HCT116 (cell line): ENCODE results near the gene TFF3. TPM values are rescaled to one million over a fixed set of nuclear protein-coding genes. Genes with fewer than 3 reads are reported as not detected.

ENCODE experiments used
- ATAC-seq: fragments of 200-7000 bp; cut with Tn5 transposase; 2 replicates; pipeline ENCODE4 v1.9.1; 2020; ENCODE audit warnings: mild to moderate bottlenecking, moderate library complexity
- BruUV-seq: library from RNA; stranded (reverse); fragments of 400-500 nt; replicated peaks from 2 replicates; lab custom pipeline; 2021; lab: Mats Ljungman, UMichigan
- CTCF ChIA-PET: fragments of 300-600 bp; sonication (Branson Sonifier 250); formaldehyde crosslinking; loops from one replicate; lab custom pipeline; 2021; ENCODE audit warnings: antibody characterized with exemption; lab: Charles Lee
- POLR2A ChIA-PET: fragments of 300-600, 350-600 bp; sonication (Branson Sonifier 250); formaldehyde crosslinking; loops from one replicate; lab custom pipeline; 2021; ENCODE audit warnings: antibody characterized with exemption; lab: Charles Lee
- RAD21 ChIA-PET, 2 experiments: fragments of 300-600 bp; sonication (Branson Sonifier 250); formaldehyde crosslinking; loops; one replicate each; lab custom pipeline; 2023; ENCODE audit warnings: low total read pairs in 2 of 2; ENCODE audit not compliant: uncharacterized antibody in 2 of 2, unreplicated experiment in 2 of 2, low non-redundant PET in 1 of 2; lab: Charles Lee
- DNase-seq: peaks from one replicate; pipeline ENCODE4 v3.0.0-alpha.2; 2010; ENCODE audit warnings: low read depth, low spot score
- H2AFZ ChIP-seq: fragments of 200-600 bp; shearing (Covaris generic), sonication (generic); 2 replicates; pipeline ENCODE4 v1.6.1; 2017; ENCODE audit warnings: low read depth, mixed run types, mixed read lengths, antibody characterized with exemption, low read length; ENCODE audit not compliant: poor library complexity, severe bottlenecking
- H3K27ac ChIP-seq: 2 replicates; pipeline ENCODE4 v1.5.1; 2012; ENCODE audit warnings: low read depth, low read length
- H3K27me3 ChIP-seq: fragments of 200-600 bp; sonication (generic); 2 replicates; pipeline ENCODE4 v1.6.1; 2016; ENCODE audit warnings: mixed run types, low read length, mixed read lengths; ENCODE audit not compliant: insufficient read depth
- H3K36me3 ChIP-seq, 2 experiments: fragments of 200-500 bp in 1 of 2; fragments of 200-600 bp in 1 of 2; sonication (Bioruptor generic) in 1 of 2; sonication (generic) in 1 of 2; 2 replicates each; pipeline versions ENCODE4 v1.5.1 to v1.6.1; 2014 to 2016; ENCODE audit warnings: low read length in 2 of 2, inconsistent platforms in 1 of 2, mixed read lengths in 1 of 2, mixed run types in 1 of 2; ENCODE audit not compliant: insufficient read depth in 2 of 2, control insufficient read depth in 1 of 2
- H3K4me1 ChIP-seq, 2 experiments: fragments of 200-600 bp in 1 of 2; sonication (generic) in 1 of 2; 2 replicates each; pipeline versions ENCODE4 v1.5.1 to v1.6.1; 2012 to 2017; ENCODE audit warnings: low read length in 2 of 2, inconsistent platforms in 1 of 2, mild to moderate bottlenecking in 1 of 2, mixed read lengths in 1 of 2, mixed run types in 1 of 2, moderate library complexity in 1 of 2; ENCODE audit not compliant: insufficient read depth in 2 of 2, control insufficient read depth in 1 of 2
- H3K4me2 ChIP-seq: fragments of 200-600 bp; sonication (generic); 2 replicates; pipeline ENCODE4 v1.6.1; 2017; ENCODE audit warnings: mixed run types, low read length, mixed read lengths
- H3K4me3 ChIP-seq, 2 experiments: fragments of 200-600 bp in 1 of 2; sonication (generic) in 1 of 2; replicated peaks in 1 of 2; 2 replicates each; pipeline ENCODE4 v1.5.1; 2011 to 2016; ENCODE audit warnings: low read length in 2 of 2, control low read depth in 1 of 2, low read depth in 1 of 2, mild to moderate bottlenecking in 1 of 2, mixed read lengths in 1 of 2, mixed run types in 1 of 2
- H3K79me2 ChIP-seq: fragments of 200-600 bp; sonication (generic); 2 replicates; pipeline ENCODE4 v1.6.1; 2017; ENCODE audit warnings: mild to moderate bottlenecking, mixed run types, low read length, moderate library complexity, mixed read lengths; ENCODE audit not compliant: insufficient read depth
- H3K9ac ChIP-seq: fragments of 200-600 bp; sonication (generic); 2 replicates; pipeline ENCODE4 v1.6.1; 2016; ENCODE audit warnings: low read length, mixed read lengths
- H3K9me2 ChIP-seq: fragments of 200-600 bp; sonication (generic), shearing (Covaris generic); 2 replicates; pipeline ENCODE4 v1.6.1; 2017; ENCODE audit warnings: mixed run types, mild to moderate bottlenecking, moderate library complexity; ENCODE audit not compliant: insufficient read depth
- H3K9me3 ChIP-seq, 2 experiments: fragments of 200-500 bp in 1 of 2; fragments of 200-600 bp in 1 of 2; sonication (Bioruptor generic) in 1 of 2; sonication (generic) in 1 of 2; 2 replicates each; pipeline ENCODE4 v1.6.1; 2014 to 2017; ENCODE audit warnings: low read length in 2 of 2, mixed read lengths in 2 of 2, inconsistent platforms in 1 of 2, low read depth in 1 of 2, mild to moderate bottlenecking in 1 of 2, mixed run types in 1 of 2, moderate library complexity in 1 of 2; ENCODE audit not compliant: control insufficient read depth in 1 of 2, insufficient read depth in 1 of 2
- H4K20me1 ChIP-seq: fragments of 200-600 bp; sonication (generic), shearing (Covaris generic); 2 replicates; pipeline ENCODE4 v1.6.1; 2017; ENCODE audit warnings: mixed run types, mild to moderate bottlenecking, moderate library complexity; ENCODE audit not compliant: insufficient read depth
- CBX3 ChIP-seq: IDR thresholded peaks from 2 replicates; pipeline ENCODE4 v1.6.1; 2012; ENCODE audit warnings: low read depth
- CEBPB ChIP-seq: IDR thresholded peaks from 2 replicates; pipeline ENCODE4 v1.6.1; 2012; ENCODE audit warnings: low read depth
- EGR1 ChIP-seq: IDR thresholded peaks from 2 replicates; pipeline ENCODE4 v1.6.1; 2012; ENCODE audit warnings: low read depth
- EZH2 ChIP-seq: fragments of 200-600 bp; sonication (generic); IDR thresholded peaks from 2 replicates; pipeline ENCODE4 v1.6.1; 2017; ENCODE audit warnings: antibody characterized with exemption, mixed run types
- EZH2phosphoT487 ChIP-seq: fragments of 200-600 bp; IDR thresholded peaks from 2 replicates; pipeline ENCODE4 v1.6.1; 2018; ENCODE audit warnings: antibody characterized with exemption, borderline replicate concordance
- FOSL1 ChIP-seq: IDR thresholded peaks from 2 replicates; pipeline ENCODE4 v1.6.1; 2012; ENCODE audit warnings: low read depth
- JUND ChIP-seq: IDR thresholded peaks from 2 replicates; pipeline ENCODE4 v1.6.1; 2012
- POLR2A ChIP-seq: IDR thresholded peaks from 2 replicates; pipeline ENCODE4 v1.7.0; 2011; ENCODE audit warnings: borderline replicate concordance; ENCODE audit not compliant: insufficient read depth, insufficient read length; ENCODE audit errors: extremely low read depth
- RAD21 ChIP-seq: IDR thresholded peaks from 2 replicates; pipeline ENCODE4 v1.6.1; 2012; ENCODE audit warnings: low read depth, mild to moderate bottlenecking
- SIN3A ChIP-seq: IDR thresholded peaks from 2 replicates; pipeline ENCODE4 v1.6.1; 2012; ENCODE audit warnings: low read depth
- SRF ChIP-seq: IDR thresholded peaks from 2 replicates; pipeline ENCODE4 v1.6.1; 2012; ENCODE audit warnings: low read depth
- TCF7L2 ChIP-seq: IDR thresholded peaks from 2 replicates; pipeline ENCODE4 v1.7.0; 2011; ENCODE audit warnings: borderline replicate concordance, inconsistent platforms; ENCODE audit not compliant: insufficient read depth, insufficient read length; ENCODE audit errors: extremely low read depth
- YY1 ChIP-seq: IDR thresholded peaks from 2 replicates; pipeline ENCODE4 v1.6.1; 2011; ENCODE audit warnings: low read length, low read depth, moderate library complexity, mild to moderate bottlenecking; ENCODE audit not compliant: insufficient replicate concordance; ENCODE audit errors: extremely low read depth
- ZFX ChIP-seq: fragments of 450-650 bp; IDR thresholded peaks from 2 replicates; pipeline ENCODE4 v1.6.1; 2017
- intact Hi-C: fragments of 100-400 bp; cut with micrococcal nuclease; formaldehyde crosslinking; loops from 2 replicates; pipeline ENCODE4 v1.10.0; 2022
- total RNA-seq: library from RNA; stranded (reverse); gene quantifications from one replicate; pipeline ENCODE4 v1.2.1, GENCODE V29; 2021; ENCODE audit not compliant: unreplicated experiment
- TF ChIP-seq, protein P1 (sequence below): IDR thresholded peaks from 2 replicates; pipeline ENCODE4 v1.6.1; 2012
- TF ChIP-seq, protein P2 (sequence below): IDR thresholded peaks from 2 replicates; pipeline ENCODE4 v1.6.1; 2012
- TF ChIP-seq, protein P3 (sequence below), 3 experiments: fragments of 200-600 bp in 1 of 3; sonication (generic) in 1 of 3; IDR thresholded peaks in 2 of 3; conservative IDR thresholded peaks in 1 of 3; 2 replicates each; pipeline ENCODE4 v1.5.1; 2012 to 2017; ENCODE audit warnings: low read depth in 2 of 3, low read length in 2 of 3, antibody characterized with exemption in 1 of 3, borderline replicate concordance in 1 of 3, control low read depth in 1 of 3, mild to moderate bottlenecking in 1 of 3, mixed read lengths in 1 of 3, mixed run types in 1 of 3, moderate library complexity in 1 of 3; ENCODE audit not compliant: insufficient read depth in 1 of 3

The TFF3 gene
- total RNA-seq, 1 experiment from 2014 or later, result 0.22 TPM

DNA sequence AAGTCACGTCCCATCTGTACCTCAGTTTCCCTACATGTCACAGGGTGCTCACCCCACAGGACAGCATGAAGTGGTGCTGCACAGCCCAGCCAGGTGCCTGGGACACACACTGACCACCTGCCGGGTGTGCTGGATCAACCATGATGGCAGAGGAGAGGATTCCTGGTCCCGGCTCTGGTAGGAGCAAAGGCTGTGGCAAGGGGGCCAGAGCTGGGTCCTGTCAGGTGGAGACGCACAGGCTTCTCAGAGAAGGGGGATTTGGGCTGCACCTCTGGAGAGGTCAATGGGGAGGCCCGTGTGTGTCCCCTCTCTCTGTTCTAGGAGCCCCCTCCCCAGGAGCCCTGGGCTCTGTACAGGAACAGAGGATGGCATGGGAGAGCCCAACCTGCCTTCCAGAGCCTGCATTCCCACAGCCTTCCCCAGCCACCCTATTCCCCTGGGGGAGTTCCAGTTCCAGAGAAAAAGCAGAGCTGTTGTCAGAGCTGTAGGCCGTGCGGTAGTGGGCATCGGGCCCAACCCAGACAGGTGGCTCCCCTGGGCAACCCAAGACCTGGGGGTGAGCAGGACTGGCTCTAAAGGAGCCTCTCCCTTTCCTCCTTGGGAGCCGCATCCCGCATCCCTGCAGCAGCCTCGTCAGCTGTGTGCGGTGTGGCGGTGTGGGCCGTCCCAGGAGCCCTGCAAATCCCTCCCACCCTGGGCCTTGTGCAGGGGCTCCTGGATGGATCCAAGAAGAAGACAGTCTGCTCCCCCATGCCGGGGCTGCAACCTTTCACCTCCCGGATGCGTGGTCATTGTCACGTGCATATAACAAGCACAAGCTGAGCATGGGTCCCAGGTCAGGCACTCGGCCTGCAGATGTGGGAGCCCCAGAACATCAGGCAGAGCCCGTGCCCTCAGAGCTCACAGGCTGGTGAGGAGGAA, 2.9 kb upstream of the TFF3 start:
- Histone ChIP-seq H3K79me2 (no peaks in the 10 kb centered on the region), H3K4me2 (no peak overlapping the region), H3K9me2 (no peaks in the 10 kb centered on the region), H3K27ac (no peak overlapping the region), H3K9ac (no peak overlapping the region), H3K4me1 (no peaks in the 10 kb centered on the region), H2AFZ (no peak overlapping the region), H3K4me3 (no peak overlapping the region), H3K36me3 (no peaks in the 10 kb centered on the region), H3K9me3 (no peaks in the 10 kb centered on the region), H4K20me1 (no peaks in the 10 kb centered on the region), H3K27me3 (no peaks in the 10 kb centered on the region)
- no peak for ATAC-seq
- BruUV-seq, result no TSS peak
- intact Hi-C loops, result no loop called here
- TF ChIP-seq FOSL1 (no peak), ZFX (no peak), CBX3 (no peak), JUND (no peak), SIN3A (no peak), CEBPB (no peak)
- TF ChIP-seq, protein P1, sequence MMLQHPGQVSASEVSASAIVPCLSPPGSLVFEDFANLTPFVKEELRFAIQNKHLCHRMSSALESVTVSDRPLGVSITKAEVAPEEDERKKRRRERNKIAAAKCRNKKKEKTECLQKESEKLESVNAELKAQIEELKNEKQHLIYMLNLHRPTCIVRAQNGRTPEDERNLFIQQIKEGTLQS, result no peak
- TF ChIP-seq, protein P2, sequence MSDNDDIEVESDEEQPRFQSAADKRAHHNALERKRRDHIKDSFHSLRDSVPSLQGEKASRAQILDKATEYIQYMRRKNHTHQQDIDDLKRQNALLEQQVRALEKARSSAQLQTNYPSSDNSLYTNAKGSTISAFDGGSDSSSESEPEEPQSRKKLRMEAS, result no peak
- ChIA-PET POLR2A (no interaction called here), RAD21 (interaction anchor here in 1 of 2 experiments (0.6 kb wide), 1 partner anchor 133 kb away, joined by 3 read pairs; no protein-coding TSS in a partner anchor), CTCF (interaction anchor here (2.1 kb wide), 1 partner anchor 8 kb away, joined by 7 read pairs; no protein-coding TSS in a partner anchor)
- DNase-seq, result no peak

DNA sequence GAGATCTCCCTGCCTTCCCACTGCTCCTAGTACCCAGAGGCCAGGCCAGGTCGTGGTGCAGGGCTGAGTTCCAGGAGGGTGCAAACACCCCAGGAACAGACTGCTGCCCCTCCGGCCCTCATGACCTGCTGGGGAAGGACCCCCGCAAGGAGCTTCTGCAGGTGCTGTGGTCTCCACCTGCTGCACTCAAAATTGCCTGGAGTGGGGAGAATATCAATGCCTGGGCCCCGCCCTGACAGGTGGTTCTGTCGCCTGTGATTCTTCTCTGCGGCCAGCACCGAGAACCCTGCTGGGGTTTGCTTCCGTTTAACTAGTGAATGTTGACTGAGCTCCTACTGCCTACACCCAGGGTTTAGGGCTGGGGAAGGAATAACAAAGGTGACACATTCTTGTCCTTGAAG, 2.1 kb upstream of the TFF3 start:
- H3K4me3 ChIP-seq, result no peak overlapping the region
- POLR2A ChIA-PET, result no interaction called here
- no peak for ATAC-seq
- H2AFZ ChIP-seq, result no peak overlapping the region
- H3K36me3 ChIP-seq, result no peaks in the 10 kb centered on the region
- H3K4me2 ChIP-seq, result no peak overlapping the region
- intact Hi-C loops, result no loop called here
- DNase-seq, result no peak
- H3K9ac ChIP-seq, result no peak overlapping the region
- H3K27ac ChIP-seq, result no peak overlapping the region
- TF ChIP-seq CBX3, result no peak
- TF ChIP-seq TCF7L2, result no peak
- TF ChIP-seq, protein P3, sequence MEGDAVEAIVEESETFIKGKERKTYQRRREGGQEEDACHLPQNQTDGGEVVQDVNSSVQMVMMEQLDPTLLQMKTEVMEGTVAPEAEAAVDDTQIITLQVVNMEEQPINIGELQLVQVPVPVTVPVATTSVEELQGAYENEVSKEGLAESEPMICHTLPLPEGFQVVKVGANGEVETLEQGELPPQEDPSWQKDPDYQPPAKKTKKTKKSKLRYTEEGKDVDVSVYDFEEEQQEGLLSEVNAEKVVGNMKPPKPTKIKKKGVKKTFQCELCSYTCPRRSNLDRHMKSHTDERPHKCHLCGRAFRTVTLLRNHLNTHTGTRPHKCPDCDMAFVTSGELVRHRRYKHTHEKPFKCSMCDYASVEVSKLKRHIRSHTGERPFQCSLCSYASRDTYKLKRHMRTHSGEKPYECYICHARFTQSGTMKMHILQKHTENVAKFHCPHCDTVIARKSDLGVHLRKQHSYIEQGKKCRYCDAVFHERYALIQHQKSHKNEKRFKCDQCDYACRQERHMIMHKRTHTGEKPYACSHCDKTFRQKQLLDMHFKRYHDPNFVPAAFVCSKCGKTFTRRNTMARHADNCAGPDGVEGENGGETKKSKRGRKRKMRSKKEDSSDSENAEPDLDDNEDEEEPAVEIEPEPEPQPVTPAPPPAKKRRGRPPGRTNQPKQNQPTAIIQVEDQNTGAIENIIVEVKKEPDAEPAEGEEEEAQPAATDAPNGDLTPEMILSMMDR (IDR thresholded peaks at IDR 0.05 in 2 of 3, conservative IDR thresholded peaks at IDR 0.05 in 1 of 3; ENCODE audit: borderline replicate concordance in 1 of 3, insufficient read depth in 1 of 3, low read depth in 2 of 3, low read length in 2 of 3), result no peak
- no peak for TF ChIP-seq YY1
- no peak for TF ChIP-seq ZFX
- no peak for TF ChIP-seq SRF
- TF ChIP-seq EZH2phosphoT487, result no peak
- no peak for TF ChIP-seq JUND
- no peak for TF ChIP-seq POLR2A
- no peak for TF ChIP-seq EGR1
- TF ChIP-seq, protein P1, result no peak
- no peak for TF ChIP-seq EZH2
- TF ChIP-seq RAD21, result no peak
- H3K79me2 ChIP-seq, result no peaks in the 10 kb centered on the region
- no peaks in the 10 kb centered on the region for H3K27me3 ChIP-seq
- no peaks in the 10 kb centered on the region for H4K20me1 ChIP-seq
- CTCF ChIA-PET, result no interaction called here
- H3K9me2 ChIP-seq, result no peaks in the 10 kb centered on the region
- RAD21 ChIA-PET, result interaction anchor here in 1 of 2 experiments (0.6 kb wide), 1 partner anchor 133 kb away, joined by 3 read pairs; no protein-coding TSS in a partner anchor
- H3K4me1 ChIP-seq, result no peaks in the 10 kb centered on the region
- H3K9me3 ChIP-seq, result no peaks in the 10 kb centered on the region
- BruUV-seq, result no TSS peak
